IPS-20b (cell line): ENCODE measurements around the gene CENPU.

Experiments
- H3K27ac ChIP-seq: one replicate; pipeline ENCODE4 v1.5.1; 2013; ENCODE audit warnings: low read length
- H3K27me3 ChIP-seq: 2 replicates; pipeline ENCODE4 v1.6.1; 2013; ENCODE audit warnings: mild to moderate bottlenecking, low read length, inconsistent platforms; ENCODE audit not compliant: insufficient read depth
- H3K36me3 ChIP-seq: 2 replicates; pipeline ENCODE4 v1.6.1; 2013; ENCODE audit warnings: low read depth, mild to moderate bottlenecking, inconsistent platforms, low read length, moderate library complexity; ENCODE audit not compliant: insufficient read depth
- H3K4me1 ChIP-seq: 2 replicates; pipeline ENCODE4 v1.6.1; 2013; ENCODE audit warnings: mild to moderate bottlenecking, control low read depth, inconsistent platforms, low read length, moderate library complexity; ENCODE audit not compliant: insufficient read depth
- H3K4me3 ChIP-seq: 2 replicates; pipeline ENCODE4 v1.5.1; 2013; ENCODE audit warnings: mild to moderate bottlenecking, low read length, inconsistent platforms
- H3K9ac ChIP-seq: 2 replicates; pipeline ENCODE4 v1.6.1; 2013; ENCODE audit warnings: low read depth, mild to moderate bottlenecking, inconsistent platforms, low read length, moderate library complexity
- H3K9me3 ChIP-seq: 2 replicates; pipeline ENCODE4 v1.6.1; 2013; ENCODE audit warnings: mild to moderate bottlenecking, low read depth, low read length, inconsistent platforms; ENCODE audit not compliant: insufficient read depth

Gene CENPU

GRCh38 chr4:184697956-184698355, 35.9 kb downstream of the CENPU start:
- Histone ChIP-seq H3K4me1 (no peaks in the 10 kb centered on the region), H3K9me3 (no peaks in the 10 kb centered on the region), H3K27ac (no peak overlapping the region), H3K4me3 (no peak overlapping the region), H3K36me3 (peaks cover 93% of the 10 kb centered on the region), H3K27me3 (no peaks in the 10 kb centered on the region), H3K9ac (no peak overlapping the region)

GRCh38 chr4:184695178-184695896, 38.6 kb downstream of the CENPU start:
- Histone ChIP-seq H3K9me3 (no peaks in the 10 kb centered on the region), H3K27ac (no peak overlapping the region), H3K36me3 (peaks cover 73% of the 10 kb centered on the region), H3K4me3 (no peak overlapping the region), H3K27me3 (no peaks in the 10 kb centered on the region), H3K9ac (no peak overlapping the region), H3K4me1 (no peaks in the 10 kb centered on the region)

DNA sequence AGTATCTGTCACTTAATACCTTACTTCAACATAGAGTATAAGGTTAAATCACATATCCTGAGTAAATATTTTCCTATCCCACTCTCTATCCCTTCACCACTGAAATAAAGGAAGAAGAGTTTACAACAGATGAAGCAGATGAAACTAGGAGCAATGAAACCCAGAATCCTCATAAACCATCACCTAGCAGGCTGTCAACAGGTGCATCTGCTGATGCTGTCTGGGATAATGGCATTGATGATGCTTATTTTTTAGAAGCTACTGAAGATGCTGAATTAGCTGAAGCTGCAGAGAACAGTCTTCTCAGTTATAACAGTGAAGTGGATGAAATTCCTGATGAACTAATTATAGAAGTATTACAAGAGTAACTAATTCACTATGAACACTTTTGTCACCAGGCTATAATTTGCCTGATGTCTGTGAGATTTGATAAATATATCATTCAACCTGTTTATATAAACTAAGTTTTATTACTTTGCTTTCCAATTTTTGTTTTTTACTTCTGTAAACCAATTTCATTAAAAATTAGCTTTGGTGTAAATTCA, 39.4 kb downstream of the CENPU start:
- Histone ChIP-seq H3K4me1 (no peaks in the 10 kb centered on the region), H3K27ac (no peak overlapping the region), H3K9ac (no peak overlapping the region), H3K9me3 (no peaks in the 10 kb centered on the region), H3K27me3 (no peaks in the 10 kb centered on the region), H3K4me3 (no peak overlapping the region), H3K36me3 (peaks cover 65% of the 10 kb centered on the region)

DNA sequence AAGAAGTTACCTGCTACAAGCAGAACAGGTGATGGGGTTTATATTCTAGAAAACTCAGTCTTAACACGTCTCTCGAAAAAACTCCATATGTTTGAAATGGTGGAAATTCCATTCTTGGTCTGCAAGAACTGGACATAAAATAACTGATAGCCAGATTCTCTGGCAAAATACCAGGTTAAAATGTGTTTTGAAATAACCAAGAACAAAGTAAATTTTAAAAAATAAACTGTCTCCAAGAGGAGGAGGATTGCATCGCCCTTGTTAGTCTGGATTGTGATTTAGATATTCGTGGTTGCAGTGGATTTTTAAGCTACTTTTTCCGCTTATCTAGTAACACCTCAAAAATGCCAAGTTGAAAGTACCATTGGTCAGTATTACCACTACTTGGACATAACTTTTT, 40.8 kb downstream of the CENPU start:
- H3K27ac ChIP-seq, result no peak overlapping the region
- no peak overlapping the region for H3K9ac ChIP-seq
- no peaks in the 10 kb centered on the region for H3K9me3 ChIP-seq
- H3K4me1 ChIP-seq, result peaks cover 7% of the 10 kb centered on the region; the same call in 1 of the 2 replicates
- H3K27me3 ChIP-seq, result no peaks in the 10 kb centered on the region
- H3K4me3 ChIP-seq, result no peak overlapping the region
- H3K36me3 ChIP-seq, result peaks cover 56% of the 10 kb centered on the region

GRCh38 chr4:184689681-184690080, 44.2 kb downstream of the CENPU start:
- no peak overlapping the region for H3K4me3 ChIP-seq
- no peak overlapping the region for H3K27ac ChIP-seq
- H3K4me1 ChIP-seq, result peaks cover 10% of the 10 kb centered on the region; the same call in 1 of the 2 replicates
- peaks cover 22% of the 10 kb centered on the region for H3K36me3 ChIP-seq
- H3K9me3 ChIP-seq, result no peaks in the 10 kb centered on the region
- H3K9ac ChIP-seq, result no peak overlapping the region
- no peaks in the 10 kb centered on the region for H3K27me3 ChIP-seq

DNA sequence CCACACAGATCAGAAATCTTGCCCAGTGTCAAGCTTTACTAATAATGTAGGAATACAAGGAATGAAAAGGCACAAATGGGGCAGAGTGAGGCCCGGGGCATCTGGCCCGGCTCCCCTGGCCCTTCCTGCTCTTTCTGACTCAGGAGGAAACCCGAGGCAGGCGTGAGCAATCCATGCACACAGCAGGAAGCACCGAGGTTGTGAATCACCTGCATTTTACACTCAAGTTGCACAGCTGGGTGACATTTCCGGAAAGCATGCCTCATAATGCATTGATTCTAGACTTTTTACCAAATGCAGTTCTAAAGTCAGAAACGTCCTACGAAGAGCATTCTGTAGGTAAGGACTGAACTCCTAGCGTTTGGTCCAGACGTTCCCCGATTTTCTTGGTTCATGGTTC, 45.4 kb downstream of the CENPU start:
- H3K27me3 ChIP-seq, result no peaks in the 10 kb centered on the region
- peaks cover 10% of the 10 kb centered on the region for H3K36me3 ChIP-seq
- H3K4me1 ChIP-seq, result peaks cover 10% of the 10 kb centered on the region; the same call in 1 of the 2 replicates
- H3K27ac ChIP-seq, result no peak overlapping the region
- H3K9ac ChIP-seq, result no peak overlapping the region; the same call in 1 of the 2 replicates
- no peaks in the 10 kb centered on the region for H3K9me3 ChIP-seq
- peak overlapping the region; percentile 17; the same call in 1 of the 2 replicates for H3K4me3 ChIP-seq

DNA sequence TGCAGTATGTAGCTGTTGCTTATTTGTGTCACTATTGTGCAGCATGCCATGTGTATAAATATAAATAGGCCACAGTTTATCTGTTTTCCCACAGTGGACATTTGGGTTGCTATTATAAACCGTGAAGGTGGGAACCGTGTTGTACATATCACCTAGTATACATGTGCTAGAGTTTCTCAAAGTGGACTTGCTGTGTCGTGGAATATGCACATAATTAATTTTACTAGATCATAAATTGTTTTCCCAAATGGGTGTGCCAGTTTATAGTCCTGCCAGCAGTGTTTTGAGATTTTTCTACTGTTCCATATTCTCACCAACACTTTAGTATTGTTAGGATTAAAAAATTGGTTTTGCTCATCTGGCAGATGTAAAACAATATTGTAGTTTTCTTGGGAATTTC, 45.9 kb downstream of the CENPU start:
- peaks cover 10% of the 10 kb centered on the region; the same call in 1 of the 2 replicates for H3K4me1 ChIP-seq
- H3K4me3 ChIP-seq, result no peak overlapping the region
- peaks cover 6% of the 10 kb centered on the region for H3K36me3 ChIP-seq
- no peaks in the 10 kb centered on the region for H3K9me3 ChIP-seq
- no peak overlapping the region for H3K27ac ChIP-seq
- H3K27me3 ChIP-seq, result no peaks in the 10 kb centered on the region
- no peak overlapping the region; the same call in 1 of the 2 replicates for H3K9ac ChIP-seq

- Histone ChIP-seq H3K4me1 (peaks cover 10% of the 10 kb centered on the region; the same call in 1 of the 2 replicates), H3K9me3 (peaks cover 2% of the 10 kb centered on the region; the same call in 1 of the 2 replicates), H3K36me3 (no peaks in the 10 kb centered on the region), H3K9ac (no peak overlapping the region), H3K4me3 (no peak overlapping the region), H3K27ac (no peak overlapping the region), H3K27me3 (no peaks in the 10 kb centered on the region)
These were observed 49.3 kb downstream of the CENPU start for GRCh38 chr4:184684491-184685189.

GRCh38 chr4:184681916-184682315, 52.0 kb downstream of the CENPU start:
- H3K9ac ChIP-seq, result no peak overlapping the region
- H3K27ac ChIP-seq, result no peak overlapping the region

GRCh38 chr4:184680698-184681097, 53.2 kb downstream of the CENPU start:
- Histone ChIP-seq H3K9ac (no peak overlapping the region), H3K9me3 (peaks cover 6% of the 10 kb centered on the region; the same call in 1 of the 2 replicates), H3K4me3 (no peak overlapping the region), H3K4me1 (no peaks in the 10 kb centered on the region), H3K36me3 (no peaks in the 10 kb centered on the region), H3K27me3 (no peaks in the 10 kb centered on the region), H3K27ac (no peak overlapping the region)

More at GRCh38 chr4:184681916-184682315, 52.0 kb downstream of the CENPU start:
- Histone ChIP-seq H3K36me3 (no peaks in the 10 kb centered on the region), H3K27me3 (no peaks in the 10 kb centered on the region), H3K4me3 (no peak overlapping the region), H3K9me3 (peaks cover 6% of the 10 kb centered on the region; the same call in 1 of the 2 replicates), H3K4me1 (no peaks in the 10 kb centered on the region)

GRCh38 chr4:184675821-184676492, 57.9 kb downstream of the CENPU start:
- Histone ChIP-seq H3K9ac (no peak overlapping the region), H3K4me3 (no peak overlapping the region), H3K27me3 (no peaks in the 10 kb centered on the region), H3K9me3 (peaks cover 6% of the 10 kb centered on the region; the same call in 1 of the 2 replicates), H3K4me1 (no peaks in the 10 kb centered on the region), H3K27ac (no peak overlapping the region), H3K36me3 (0 out of 2 replicates have a peak, but pooled peaks cover 11% of the 10 kb centered on the region)
